8988T (cell line): ENCODE measurements around the gene SLC47A1.
"Not testable (repeated sequence)": the region's sequence is repeated elsewhere in the genome, so short reads cannot be mapped to it uniquely, and the experiment has no call there.

Experiments
- DNase-seq: peaks from one replicate; pipeline ENCODE4 v3.0.0; 2011

SLC47A1 gene

GRCh38 chr17:19558946-19559345 is 25.3 kb downstream of the SLC47A1 start:
- DNase-seq, result no peak

- no peak for DNase-seq
These were observed 28.2 kb downstream of the SLC47A1 start for GRCh38 chr17:19561697-19562318.

- no peak for DNase-seq
These were observed 32.3 kb downstream of the SLC47A1 start for GRCh38 chr17:19565817-19566575.

- no peak for DNase-seq
These were observed 33.8 kb downstream of the SLC47A1 start for GRCh38 chr17:19567216-19568015.

- DNase-seq, result no peak
These were observed 34.3 kb downstream of the SLC47A1 start for GRCh38 chr17:19568016-19568350.

GRCh38 chr17:19569785-19570543 is 36.3 kb downstream of the SLC47A1 start:
- DNase-seq, result no peak

- no peak for DNase-seq
These were observed 36.9 kb downstream of the SLC47A1 start for GRCh38 chr17:19570544-19571062.

- DNase-seq, result no peak
These were observed 39.4 kb downstream of the SLC47A1 start for GRCh38 chr17:19573075-19573474.

- DNase-seq, result no peak
These were observed 41.3 kb downstream of the SLC47A1 start for GRCh38 chr17:19574956-19575355.

- DNase-seq, result no peak
These were observed 44.9 kb downstream of the SLC47A1 start for GRCh38 chr17:19578545-19578944.

GRCh38 chr17:19579192-19579761 is 45.6 kb downstream of the SLC47A1 start:
- no peak for DNase-seq

- no peak for DNase-seq
These were observed 46.4 kb downstream of the SLC47A1 start for GRCh38 chr17:19579867-19580565.

GRCh38 chr17:19580566-19580920 is 46.9 kb downstream of the SLC47A1 start:
- not testable (repeated sequence) for DNase-seq

GRCh38 chr17:19582152-19582551 is 48.5 kb downstream of the SLC47A1 start:
- DNase-seq, result not testable (repeated sequence)

GRCh38 chr17:19583871-19584270 is 50.2 kb downstream of the SLC47A1 start:
- no peak for DNase-seq

GRCh38 chr17:19590451-19590850 is 56.8 kb downstream of the SLC47A1 start:
- no peak for DNase-seq

- DNase-seq, result no peak
These were observed 57.4 kb downstream of the SLC47A1 start for GRCh38 chr17:19590912-19591551.

GRCh38 chr17:19592316-19592715 is 58.7 kb downstream of the SLC47A1 start:
- no peak for DNase-seq

GRCh38 chr17:19596869-19597268 is 63.2 kb downstream of the SLC47A1 start:
- no peak for DNase-seq

- DNase-seq, result no peak
These were observed 76.7 kb downstream of the SLC47A1 start for GRCh38 chr17:19610311-19610710.

GRCh38 chr17:19610879-19611278 is 77.2 kb downstream of the SLC47A1 start:
- DNase-seq, result no peak
